Jurkat, Clone E6-1 (cell line): Measurements from ENCODE around the gene NUDC.
A peak's percentile ranks its signal among the peaks of the same experiment; 100 is the strongest.
"Not testable (repeated sequence)": the region's sequence is repeated elsewhere in the genome, so short reads cannot be mapped to it uniquely, and the experiment has no call there.

Source experiments
- DNase-seq: peaks from one replicate; pipeline ENCODE4 v3.0.0-alpha.2; 2011; ENCODE audit warnings: low read depth, low spot score
- H3K4me3 ChIP-seq: 2 replicates; pipeline ENCODE4 v1.5.1; 2011; ENCODE audit warnings: mild to moderate bottlenecking, low read length, control low read depth, moderate library complexity

NUDC gene

DNA sequence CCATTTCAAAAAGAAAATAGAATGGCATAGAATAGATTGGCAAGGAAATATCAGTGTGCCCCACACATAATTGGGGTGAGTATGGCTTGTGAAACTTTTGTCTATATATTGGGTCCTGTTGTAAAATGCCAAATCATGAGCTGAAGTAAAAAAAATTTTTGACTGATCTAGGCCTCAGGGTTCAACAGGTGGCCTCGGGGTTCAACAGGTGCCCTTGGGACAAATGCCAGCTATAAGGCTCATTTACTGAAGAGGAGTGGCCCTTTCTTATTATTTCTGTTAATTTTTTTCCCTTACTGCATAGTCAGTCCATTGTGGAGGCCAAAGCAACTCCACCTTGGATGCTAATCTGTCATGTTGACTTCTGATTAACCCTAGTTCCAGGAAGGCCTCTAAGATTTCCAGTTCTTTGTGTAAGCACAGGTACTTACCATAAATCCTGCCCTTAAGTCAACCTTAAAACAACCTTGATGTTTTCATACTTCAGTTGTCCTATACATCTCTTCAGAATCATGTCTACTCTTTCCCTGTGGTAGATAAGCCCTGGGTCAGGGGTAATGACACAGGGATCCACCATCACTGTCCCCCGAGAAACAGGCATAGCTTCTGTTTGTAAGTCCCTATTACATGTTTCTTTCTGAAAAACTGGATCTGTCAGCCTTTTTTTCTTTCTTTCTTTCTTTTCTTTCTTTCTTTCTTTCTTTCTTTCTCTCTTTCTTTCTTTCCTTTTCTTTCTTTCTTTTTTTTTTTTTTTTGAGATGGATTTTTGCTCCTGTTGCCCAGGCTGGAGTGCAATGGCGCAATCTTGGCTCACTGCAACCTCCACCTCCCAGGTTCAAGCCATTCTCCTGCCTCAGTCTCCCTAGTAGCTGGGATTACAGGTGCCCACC lies 55.3 kb downstream of the NUDC start:
- no peak for DNase-seq
- H3K4me3 ChIP-seq, result no peak overlapping the region

DNA sequence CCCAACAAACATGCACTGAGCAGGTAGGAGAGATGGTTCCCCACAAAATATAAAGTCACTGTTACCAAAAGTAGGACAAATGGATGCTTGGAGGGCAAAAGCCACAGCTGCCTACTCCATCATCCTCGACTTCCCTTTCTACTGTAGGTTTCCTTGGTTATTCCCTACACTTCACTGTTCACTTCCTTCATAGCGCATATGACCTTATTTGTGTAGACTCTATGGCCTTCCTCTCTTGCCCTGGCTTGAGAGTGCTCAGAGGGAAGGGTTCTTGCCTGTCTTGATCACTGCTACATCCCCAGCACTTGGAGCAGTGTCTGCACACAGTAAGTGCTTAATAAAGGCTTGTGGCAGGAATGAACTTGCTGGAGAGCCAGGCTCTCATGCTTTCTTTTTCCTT lies 57.4 kb downstream of the NUDC start:
- DNase-seq, result no peak
- no peak overlapping the region for H3K4me3 ChIP-seq

DNA sequence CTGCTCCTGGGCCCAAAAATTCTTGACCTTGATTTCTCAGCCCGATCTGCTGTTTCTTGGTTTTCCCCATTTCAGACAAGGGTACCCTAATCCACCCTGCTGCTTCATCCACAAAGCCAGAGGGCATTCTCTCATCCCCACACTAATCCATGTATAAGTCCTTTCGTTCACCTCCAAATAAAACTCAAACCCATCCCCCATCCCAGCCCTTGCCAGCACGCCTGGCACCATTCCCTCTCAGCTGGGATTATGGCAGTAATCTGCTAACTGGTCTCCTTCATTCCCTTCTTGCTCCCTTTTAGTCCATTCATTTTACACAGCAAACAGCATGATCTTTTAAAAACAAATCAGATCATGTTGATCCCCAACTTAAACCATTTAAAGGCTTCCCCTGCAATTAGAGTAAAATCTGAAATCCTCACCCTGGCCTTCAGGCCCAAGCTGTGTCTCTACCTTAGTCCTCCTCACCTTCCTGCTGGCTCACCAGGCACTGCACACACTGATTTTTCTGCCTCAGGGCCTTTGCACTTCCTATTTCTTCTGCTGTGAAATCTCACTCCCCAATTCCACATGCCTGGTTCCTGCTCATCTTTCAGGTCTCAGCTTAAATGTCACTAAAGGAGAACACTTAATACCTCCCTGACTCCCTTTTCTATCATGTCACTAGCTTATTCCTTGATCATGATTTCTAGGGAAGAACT lies 59.8 kb downstream of the NUDC start:
- DNase-seq, result no peak
- H3K4me3 ChIP-seq, result no peak overlapping the region

DNA sequence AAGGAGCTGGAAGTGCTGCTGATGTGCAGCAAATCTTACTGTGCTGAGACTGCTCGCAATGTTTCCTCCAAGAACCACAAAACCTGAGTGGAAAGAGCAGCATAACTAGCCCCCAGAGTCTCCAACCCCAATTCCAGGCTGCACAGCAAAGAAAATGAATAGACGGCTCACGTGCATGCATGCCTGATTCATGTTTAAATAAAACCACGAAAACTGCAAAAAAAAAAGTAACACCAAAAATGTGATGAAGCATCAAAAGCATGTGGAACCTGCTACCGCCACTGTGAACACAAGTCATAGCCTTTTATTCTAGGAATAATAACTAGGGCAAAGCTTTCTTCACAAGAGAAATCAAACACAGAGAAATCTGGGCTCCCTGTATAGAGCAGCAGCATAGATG lies 62.3 kb downstream of the NUDC start:
- no peak for DNase-seq
- H3K4me3 ChIP-seq, result no peak overlapping the region

DNA sequence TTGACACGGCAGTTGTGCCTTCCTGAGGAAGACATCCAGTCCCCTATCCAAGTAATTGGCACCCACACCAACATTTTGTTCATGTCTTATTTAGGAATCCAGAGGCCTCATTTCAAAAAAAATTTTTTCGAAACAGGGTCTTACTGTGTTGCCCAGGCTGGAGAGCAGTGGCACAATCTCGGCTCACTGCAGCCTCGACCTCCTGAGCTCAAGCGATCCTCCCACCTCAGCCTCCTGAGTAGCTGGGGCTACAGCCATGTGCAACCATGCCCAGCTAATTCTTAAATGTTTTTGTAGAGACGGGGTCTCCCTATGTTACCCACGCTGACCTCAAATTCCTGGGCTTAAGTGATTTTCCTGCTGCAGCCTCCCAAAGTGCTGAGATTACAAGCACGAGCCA lies 62.7 kb downstream of the NUDC start:
- no peak for DNase-seq
- no peak overlapping the region for H3K4me3 ChIP-seq

DNA sequence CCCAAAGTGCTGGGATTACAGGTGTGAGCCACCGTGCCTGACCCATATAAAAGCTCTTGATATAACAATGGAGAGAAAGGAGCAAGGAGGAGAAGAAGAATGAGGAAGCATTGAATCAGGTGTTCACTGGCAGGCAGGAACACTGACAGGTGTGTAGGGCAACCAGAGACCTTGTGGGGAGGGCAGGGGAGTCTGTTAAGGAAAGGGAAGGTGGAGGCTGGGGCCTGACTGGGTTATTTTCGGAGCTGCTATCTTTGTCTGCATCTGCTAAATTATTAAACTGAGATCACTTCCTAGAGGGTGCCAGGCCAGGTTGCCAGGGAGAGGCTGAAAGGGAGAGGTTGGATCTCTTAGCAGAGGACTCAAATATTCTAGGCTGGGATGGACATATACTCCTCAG lies 65.1 kb downstream of the NUDC start:
- no peak overlapping the region for H3K4me3 ChIP-seq
- no peak for DNase-seq

DNA sequence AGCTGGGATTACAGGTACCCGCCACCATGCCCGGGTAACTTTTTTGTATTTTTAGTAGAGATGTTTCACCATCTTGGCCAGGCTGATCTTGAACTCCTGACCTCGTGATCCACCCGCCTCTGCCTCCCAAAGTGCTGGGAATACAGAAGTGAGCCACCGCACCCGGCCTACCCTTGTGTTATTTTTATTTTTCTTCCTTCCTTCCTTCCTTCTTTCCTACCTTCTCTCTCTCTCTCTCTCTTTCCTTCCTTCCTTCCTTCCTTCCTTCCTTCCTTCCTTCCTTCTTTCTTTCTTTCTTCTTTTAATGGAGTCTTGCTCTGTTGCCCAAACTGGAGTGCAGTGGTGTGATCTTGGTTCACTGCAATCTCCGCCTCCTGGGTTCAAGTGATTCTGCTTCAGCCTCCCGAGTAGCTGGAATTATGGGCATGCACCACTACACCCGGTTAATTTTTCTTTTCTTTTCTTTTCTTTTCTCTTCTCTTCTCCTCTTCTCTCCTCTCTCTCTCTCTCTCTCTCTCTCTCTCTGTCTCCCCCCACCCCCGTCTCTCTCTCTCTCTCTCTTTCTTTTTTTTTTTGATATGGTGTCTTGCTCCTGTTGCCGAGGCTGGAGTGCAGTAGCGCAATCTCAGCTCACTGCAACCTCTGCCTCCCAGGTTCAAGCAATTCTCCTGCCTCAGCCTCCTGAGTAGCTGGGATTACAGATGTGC lies 68.0 kb downstream of the NUDC start:
- H3K4me3 ChIP-seq, DNase-seq: not testable (repeated sequence)

DNA sequence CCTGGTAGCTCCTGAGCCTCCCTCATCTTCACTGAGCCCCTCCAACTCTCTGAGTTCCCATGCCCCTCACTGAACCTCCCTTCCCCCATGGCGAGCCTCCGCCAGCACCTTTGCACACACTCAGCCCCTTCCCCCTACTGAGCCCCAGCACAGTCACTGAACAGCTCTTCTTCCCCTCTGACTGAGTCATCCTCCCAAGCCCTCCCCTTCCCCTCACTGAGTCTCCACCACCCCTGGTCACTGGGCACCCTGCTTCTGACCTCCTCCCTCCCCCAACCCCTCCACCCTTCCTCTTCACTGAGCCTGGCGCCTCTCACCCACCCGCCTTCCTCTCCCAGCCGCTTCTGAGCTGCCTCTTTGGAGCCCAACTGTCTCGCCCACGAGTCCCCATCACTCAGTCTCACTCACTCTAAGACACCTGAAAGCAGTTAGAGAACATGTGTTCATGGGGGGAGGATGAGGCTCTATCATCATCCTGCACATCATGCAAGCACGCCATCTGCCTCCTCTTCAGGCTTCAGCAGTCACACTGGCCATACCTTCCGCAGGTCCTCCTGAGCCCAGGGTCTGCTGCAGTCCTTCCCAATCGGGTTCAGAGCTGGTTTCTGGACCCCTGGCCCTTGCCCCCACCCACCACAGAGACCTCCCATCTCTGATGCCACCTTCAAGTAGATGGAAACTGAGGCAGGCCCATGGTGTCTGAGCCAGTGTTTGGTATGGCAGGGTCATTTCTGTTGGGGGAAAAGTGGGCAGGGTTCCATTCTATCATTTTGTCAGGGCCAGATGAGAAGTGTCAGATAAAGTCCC lies 70.0 kb downstream of the NUDC start:
- H3K4me3 ChIP-seq, result no peak overlapping the region
- DNase-seq, result peak; percentile 23

DNA sequence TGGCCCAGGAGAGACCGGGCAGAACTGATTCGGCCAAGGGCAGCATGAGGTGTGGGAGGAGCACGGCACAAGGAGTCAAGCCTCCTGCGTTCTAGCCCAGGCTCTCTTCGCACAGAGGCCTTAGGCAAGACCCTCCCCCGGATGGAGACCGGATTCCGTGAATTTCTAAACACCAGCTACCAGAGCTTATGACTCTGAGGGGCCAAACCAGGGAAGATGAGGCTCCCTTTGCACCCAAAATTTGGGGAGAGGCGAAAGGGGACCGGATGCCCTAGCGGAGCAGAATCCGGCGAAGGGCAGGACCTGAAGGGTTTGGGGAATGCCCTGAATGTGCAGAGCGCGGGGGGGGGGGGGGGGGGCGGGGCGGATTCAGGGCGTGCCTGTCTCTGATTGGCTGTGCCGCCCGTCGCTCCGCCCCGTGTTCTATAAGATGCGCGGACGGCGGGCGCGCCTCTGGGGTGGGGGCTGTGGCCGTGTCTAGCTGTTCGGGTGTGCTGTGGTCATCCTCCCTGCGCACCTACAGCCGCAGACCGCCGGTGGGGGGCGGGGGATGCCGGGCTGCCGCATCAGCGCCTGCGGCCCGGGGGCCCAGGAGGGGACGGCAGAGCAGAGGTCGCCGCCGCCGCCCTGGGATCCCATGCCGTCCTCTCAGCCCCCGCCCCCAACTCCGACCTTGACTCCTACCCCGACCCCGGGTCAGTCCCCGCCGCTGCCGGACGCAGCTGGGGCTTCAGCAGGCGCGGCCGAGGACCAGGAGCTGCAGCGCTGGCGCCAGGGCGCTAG lies 71.9 kb downstream of the NUDC start, which contains the start of gene TRNP1:
TRNP1 (plus strand) TSS at position 456 of the 783 bp plus-strand sequence; CDS start at position 551, 95 bp downstream.
- peak; percentile 37 for DNase-seq
- peak within 1 kb of the TSS; percentile 43 for H3K4me3 ChIP-seq

DNA sequence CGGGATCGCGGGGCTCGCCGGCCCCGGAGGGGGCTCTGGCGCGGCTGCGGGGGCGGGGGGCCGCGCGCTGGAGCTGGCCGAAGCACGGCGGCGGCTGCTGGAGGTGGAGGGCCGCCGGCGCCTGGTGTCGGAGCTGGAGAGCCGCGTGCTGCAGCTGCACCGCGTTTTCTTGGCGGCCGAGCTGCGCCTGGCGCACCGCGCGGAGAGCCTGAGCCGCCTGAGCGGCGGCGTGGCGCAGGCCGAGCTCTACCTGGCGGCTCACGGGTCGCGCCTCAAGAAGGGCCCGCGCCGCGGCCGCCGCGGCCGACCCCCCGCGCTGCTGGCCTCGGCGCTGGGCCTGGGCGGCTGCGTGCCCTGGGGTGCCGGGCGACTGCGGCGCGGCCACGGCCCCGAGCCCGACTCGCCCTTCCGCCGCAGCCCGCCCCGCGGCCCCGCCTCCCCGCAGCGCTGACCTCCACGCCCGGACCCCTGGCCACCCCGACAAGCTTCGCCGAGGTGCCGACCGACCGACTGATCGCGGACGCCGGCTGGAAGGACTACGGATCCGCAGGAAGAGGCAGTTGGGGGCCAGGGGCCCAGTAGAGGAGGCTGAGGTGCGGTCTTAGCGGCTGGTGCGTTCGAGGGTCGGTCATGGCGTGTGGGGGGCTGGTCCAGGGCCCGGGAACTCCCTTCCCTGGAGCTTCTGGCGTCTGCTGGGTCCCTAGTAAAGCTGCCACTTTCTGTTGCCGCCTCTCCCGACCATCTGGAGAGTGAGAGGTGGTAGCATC lies 72.7 kb downstream of the NUDC start:
- H3K4me3 ChIP-seq, result peak overlapping the region; percentile 43
- no peak for DNase-seq

DNA sequence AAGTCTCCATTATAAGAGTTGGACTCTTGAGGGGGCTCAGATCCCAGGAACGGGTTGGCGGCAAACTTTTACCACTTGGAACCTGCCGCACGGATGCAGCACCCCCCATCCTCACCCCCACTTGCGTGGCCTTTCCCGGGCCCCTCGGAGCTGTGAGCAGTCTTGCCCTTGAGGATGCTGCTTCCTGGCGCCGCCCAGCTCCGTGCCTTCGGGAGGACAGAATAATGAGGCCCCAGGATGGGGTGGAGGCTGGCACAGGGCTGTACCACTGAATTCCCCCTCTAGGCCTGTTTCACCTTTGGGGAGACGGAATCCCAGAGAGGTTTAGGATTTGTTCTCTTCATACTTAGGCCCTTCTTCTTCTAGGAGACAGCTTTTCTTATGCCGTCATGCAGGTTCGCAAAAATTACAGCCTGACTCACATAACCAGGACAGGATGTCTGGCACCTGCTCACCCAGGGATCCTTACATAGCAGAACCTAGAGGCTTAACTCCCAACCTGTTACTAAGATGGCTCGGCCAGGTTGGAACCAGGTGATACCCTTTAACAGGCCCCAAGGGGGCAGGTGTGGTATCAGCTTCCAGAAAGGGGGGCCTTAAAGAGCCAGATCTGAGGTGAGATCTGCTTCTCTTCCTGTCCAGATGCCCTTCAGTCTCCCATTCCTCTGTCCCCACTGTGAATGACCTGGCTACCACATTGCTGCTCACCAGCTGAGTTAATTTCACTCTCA lies 73.4 kb downstream of the NUDC start:
- no peak overlapping the region for H3K4me3 ChIP-seq

DNA sequence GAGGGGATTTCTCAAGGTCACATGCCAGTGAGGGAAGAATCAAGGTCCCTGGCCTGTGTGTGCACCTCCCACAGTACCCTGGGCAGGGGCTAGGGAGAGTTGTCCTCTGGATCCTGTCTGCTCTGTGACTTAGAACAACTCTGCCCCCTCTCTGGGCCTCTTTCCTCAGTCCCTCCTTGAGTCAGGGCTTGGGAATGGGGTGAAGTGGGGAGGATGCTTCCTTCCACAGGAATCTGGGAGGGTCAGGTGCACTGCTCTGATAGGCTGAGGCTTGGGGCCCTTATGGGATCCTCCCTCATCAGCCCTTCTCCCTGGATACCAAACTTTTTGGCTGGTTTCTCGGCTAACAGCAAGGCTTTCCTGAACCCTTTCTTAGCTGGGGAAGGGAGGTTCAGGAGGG lies 74.5 kb downstream of the NUDC start:
- DNase-seq, result no peak

More for the DNA sequence above, 73.4 kb downstream of the NUDC start:
- DNase-seq, result no peak

More for the DNA sequence above, 74.5 kb downstream of the NUDC start:
- H3K4me3 ChIP-seq, result no peak overlapping the region
